Astrocyte of the spinal cord (primary cell): ENCODE data around the gene ETV5.
A peak's percentile ranks its signal among the peaks of the same experiment; 100 is the strongest.
"Not testable (repeated sequence)": the region's sequence is repeated elsewhere in the genome, so short reads cannot be mapped to it uniquely, and the experiment has no call there.

Source experiments
- DNase-seq: peaks from one replicate; pipeline ENCODE4 v3.0.0; 2011; ENCODE audit warnings: low read depth, low spot score
- H3K4me3 ChIP-seq: 2 replicates; pipeline ENCODE4 v1.5.1; 2011; ENCODE audit warnings: low read depth, mild to moderate bottlenecking, low read length, moderate library complexity
- in situ Hi-C: cut with HindIII; loops from 2 replicates; pipeline ENCODE4 v1.10.0; 2017; ENCODE audit warnings: low sequenced_read_pairs
- TF ChIP-seq, protein P1 (sequence below): IDR thresholded peaks from 2 replicates; pipeline ENCODE4 v1.5.1; 2012; ENCODE audit warnings: low read depth, mild to moderate bottlenecking, low read length, inconsistent platforms

The ETV5 gene

DNA sequence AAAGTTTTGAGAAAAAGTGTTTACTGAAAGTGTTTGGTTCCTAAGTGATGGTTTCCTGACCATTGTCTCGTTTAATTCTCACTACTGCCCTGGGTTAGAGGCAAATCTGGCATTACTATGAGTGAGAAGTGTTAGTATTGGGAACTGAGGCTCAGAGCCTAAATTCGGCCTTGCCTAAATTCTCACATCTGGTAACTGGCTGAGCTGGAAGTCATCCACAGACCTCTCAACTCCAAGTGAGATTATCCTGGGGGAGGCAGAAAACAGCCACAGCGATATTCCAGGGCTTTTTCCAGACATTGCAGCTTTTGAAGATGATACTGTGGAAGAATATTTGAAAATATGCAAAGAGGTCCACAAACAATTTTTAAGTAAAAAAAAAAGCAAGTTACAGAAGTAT lies 86.0 kb downstream of the ETV5 start:
- no peak for DNase-seq
- TF ChIP-seq, protein P1, sequence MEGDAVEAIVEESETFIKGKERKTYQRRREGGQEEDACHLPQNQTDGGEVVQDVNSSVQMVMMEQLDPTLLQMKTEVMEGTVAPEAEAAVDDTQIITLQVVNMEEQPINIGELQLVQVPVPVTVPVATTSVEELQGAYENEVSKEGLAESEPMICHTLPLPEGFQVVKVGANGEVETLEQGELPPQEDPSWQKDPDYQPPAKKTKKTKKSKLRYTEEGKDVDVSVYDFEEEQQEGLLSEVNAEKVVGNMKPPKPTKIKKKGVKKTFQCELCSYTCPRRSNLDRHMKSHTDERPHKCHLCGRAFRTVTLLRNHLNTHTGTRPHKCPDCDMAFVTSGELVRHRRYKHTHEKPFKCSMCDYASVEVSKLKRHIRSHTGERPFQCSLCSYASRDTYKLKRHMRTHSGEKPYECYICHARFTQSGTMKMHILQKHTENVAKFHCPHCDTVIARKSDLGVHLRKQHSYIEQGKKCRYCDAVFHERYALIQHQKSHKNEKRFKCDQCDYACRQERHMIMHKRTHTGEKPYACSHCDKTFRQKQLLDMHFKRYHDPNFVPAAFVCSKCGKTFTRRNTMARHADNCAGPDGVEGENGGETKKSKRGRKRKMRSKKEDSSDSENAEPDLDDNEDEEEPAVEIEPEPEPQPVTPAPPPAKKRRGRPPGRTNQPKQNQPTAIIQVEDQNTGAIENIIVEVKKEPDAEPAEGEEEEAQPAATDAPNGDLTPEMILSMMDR = no peak
- in situ Hi-C loops = no loop called here
- H3K4me3 ChIP-seq = no peak overlapping the region

DNA sequence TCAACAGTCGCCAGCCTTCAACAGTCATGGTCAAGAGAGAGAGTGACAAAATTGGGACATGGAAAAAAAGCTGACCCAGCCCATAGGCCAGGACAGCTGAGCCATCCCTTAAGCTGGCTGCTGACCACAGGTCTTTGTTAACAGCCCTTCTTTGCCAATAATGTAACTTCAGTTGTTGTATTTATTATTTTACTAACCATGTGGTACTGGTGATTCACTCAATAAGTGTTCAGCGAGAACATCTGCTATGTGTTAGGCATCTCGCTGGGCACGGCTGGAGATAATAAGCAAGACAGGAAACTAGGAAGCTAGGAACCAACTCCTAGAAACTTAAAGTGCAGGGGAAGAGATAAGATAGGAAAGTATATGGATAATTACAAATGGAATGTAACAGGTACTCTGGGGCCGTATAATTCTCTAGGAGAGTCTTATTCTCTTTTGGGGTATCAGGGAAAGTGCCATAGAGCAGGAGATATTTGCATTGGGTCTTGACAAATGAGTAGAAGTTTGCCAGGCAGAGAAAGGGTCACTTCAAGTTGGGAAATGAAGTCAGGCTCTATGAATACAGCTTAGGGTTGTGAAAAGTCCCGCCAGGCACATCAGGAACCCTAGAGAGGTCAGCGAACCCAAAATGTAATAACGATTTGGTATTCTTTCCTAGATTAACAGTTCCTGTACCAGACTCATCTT lies 87.1 kb downstream of the ETV5 start:
- TF ChIP-seq, protein P1 = no peak
- no peak overlapping the region for H3K4me3 ChIP-seq
- in situ Hi-C loops = no loop called here
- DNase-seq = peak; percentile 92

DNA sequence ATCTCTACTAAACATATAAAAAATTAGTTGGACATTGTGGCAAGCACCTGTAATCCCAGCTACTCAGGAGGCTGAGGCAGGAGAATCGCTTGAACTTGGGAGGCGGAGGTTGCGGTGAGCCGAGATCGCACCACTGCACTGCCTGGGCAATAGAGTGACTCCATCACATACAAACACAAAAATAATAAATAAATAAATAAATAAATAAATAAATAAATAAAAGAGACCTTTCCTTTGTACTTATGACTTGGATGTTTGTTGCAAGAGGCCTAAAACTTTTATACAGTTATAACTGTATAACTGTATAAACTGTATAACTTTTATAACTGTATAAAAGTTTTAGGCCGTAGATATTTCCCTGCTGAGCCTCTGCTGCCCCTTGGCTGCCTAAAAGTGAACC lies 87.6 kb downstream of the ETV5 start:
- DNase-seq, in situ Hi-C loops, H3K4me3 ChIP-seq: not testable (repeated sequence)

DNA sequence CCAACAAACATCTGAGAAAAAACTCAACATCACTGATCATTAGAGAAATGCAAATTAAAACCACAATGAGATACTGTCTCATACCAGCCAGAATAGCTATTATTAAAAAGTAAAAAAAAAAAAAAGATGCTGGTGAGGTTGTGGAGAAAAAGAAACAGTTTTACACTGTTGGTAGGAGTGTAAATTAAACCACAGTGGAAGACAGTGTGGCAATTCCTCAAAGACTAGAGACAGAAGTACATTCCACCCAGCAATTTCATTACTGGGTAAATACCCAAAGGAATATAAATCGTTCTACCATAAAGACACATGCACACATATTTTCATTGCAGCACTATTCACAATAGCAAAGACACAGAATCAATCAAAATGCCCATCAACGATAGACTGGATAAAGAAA lies 89.6 kb downstream of the ETV5 start:
- DNase-seq, in situ Hi-C loops, H3K4me3 ChIP-seq: not testable (repeated sequence)

DNA sequence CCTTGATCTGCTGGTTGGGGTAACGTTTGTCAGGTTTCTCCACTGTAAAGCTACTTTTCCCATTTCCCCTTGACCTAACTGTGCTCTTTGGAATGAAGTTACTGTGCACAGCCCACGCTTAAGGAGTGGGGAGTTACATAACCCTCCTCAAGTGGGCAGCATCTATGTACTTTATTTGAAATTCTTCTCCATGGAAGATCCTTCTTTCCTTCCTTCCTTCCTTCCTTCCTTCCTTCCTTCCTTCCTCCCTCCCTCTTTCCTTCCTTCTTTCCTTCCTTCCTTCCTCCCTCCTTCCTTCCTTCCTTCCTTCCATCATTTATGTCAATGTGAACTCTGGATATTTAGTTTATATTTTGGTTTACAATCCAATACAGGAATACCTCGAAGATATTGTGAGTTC lies 94.0 kb downstream of the ETV5 start:
- no peak overlapping the region for H3K4me3 ChIP-seq
- TF ChIP-seq, protein P1 = no peak
- in situ Hi-C loops = no loop called here
- no peak for DNase-seq

DNA sequence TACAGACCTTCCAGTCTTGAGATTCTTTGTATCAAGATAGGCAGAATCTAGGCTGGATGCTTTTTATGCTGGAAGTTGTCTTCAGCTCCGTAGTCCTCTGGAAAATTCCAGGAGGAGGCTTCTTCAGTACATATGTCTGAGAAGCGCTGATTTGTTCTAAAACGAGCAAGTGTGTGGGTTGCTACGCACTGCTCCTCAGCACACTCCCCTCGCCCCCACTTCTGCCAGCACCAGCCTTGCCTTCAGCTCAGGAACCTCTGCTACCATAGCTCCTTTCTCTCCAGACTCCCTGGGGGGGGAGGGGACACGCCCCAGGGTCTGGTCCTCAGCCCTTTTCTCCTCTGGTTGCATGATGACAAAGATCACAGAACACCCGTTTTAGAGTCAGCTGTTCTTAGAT lies 95.6 kb downstream of the ETV5 start:
- TF ChIP-seq, protein P1 = no peak
- no peak for DNase-seq
- no peak overlapping the region for H3K4me3 ChIP-seq
- in situ Hi-C loops = no loop called here

DNA sequence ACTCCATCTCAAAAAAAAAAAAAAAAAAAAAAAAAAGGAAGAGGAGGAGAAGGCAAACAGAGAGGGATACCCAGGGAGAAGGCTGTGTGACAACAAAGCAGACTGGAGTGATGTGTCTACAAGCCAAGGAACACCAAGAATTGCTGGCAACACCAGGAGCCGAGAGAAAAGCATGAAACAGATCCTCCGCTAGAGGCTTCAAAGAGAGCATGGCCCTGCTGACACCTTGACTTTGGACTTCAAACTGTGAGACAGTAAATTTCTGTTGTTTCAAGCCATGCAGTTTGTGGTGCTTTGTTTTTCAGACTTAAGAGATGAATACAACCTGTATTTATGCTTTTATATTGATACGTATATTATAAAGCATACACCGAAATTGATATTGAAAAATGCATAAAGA lies 96.8 kb downstream of the ETV5 start:
- TF ChIP-seq, protein P1 = no peak
- no peak for DNase-seq
- in situ Hi-C loops = no loop called here
- no peak overlapping the region for H3K4me3 ChIP-seq

DNA sequence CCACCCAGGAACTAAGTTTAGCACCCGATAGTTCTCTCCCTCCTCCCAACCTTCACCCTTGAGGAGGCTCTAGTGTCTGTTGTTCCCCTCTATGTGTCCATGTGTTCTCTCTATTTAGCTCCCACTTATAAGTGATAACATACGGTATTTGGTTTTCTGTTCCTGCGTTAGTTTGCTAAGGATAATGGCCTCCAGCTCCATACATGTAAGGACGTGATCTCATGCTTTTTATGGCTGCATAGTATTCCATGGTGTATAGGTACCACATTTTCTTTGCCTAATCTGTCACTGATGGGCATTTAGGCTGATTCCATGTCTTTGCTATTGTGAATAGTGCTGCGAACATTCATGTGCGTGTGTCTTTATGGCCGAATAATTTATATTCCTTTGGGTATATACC lies 104.2 kb downstream of the ETV5 start:
- DNase-seq = no peak
- TF ChIP-seq, protein P1 = no peak
- in situ Hi-C loops = no loop called here
- no peak overlapping the region for H3K4me3 ChIP-seq
